Stimulated activated CD8-positive, alpha-beta memory T cell treated with anti-CD3 and anti-CD28 coated beads, Interleukin-12 subunit alpha, Interleukin-12 subunit beta, amount 100 ng/mL, for 24 hours (primary cell): ENCODE measurements around the gene TMED6.
A peak's percentile ranks its signal among the peaks of the same experiment; 100 is the strongest.

ENCODE experiments used
- DNase-seq: peaks from one replicate; pipeline ENCODE4 v3.0.0-alpha.2; 2020; ENCODE audit errors: extremely low read depth

The TMED6 gene

GRCh38 chr16:69324013-69324531 lies 27.5 kb downstream of the TMED6 start:
- DNase-seq, result no peak

- no peak for DNase-seq
Measured at GRCh38 chr16:69323415-69323814, 28.2 kb downstream of the TMED6 start.

GRCh38 chr16:69322343-69322742 lies 29.2 kb downstream of the TMED6 start:
- no peak for DNase-seq

- DNase-seq, result no peak
Measured at GRCh38 chr16:69321080-69321479, 30.5 kb downstream of the TMED6 start.

- DNase-seq, result no peak
Measured at GRCh38 chr16:69320740-69321073, 30.9 kb downstream of the TMED6 start.

GRCh38 chr16:69319826-69320739 lies 31.5 kb downstream of the TMED6 start:
- no peak for DNase-seq

GRCh38 chr16:69319381-69319780 lies 32.2 kb downstream of the TMED6 start:
- no peak for DNase-seq

GRCh38 chr16:69318911-69319289 lies 32.7 kb downstream of the TMED6 start:
- DNase-seq, result no peak

- DNase-seq, result no peak
Measured at GRCh38 chr16:69318177-69318910, 33.2 kb downstream of the TMED6 start.

GRCh38 chr16:69316595-69317034 lies 35.0 kb downstream of the TMED6 start:
- DNase-seq, result no peak

GRCh38 chr16:69315486-69316311 lies 35.9 kb downstream of the TMED6 start:
- no peak for DNase-seq

- DNase-seq, result no peak
Measured at GRCh38 chr16:69314534-69314933, 37.1 kb downstream of the TMED6 start.

GRCh38 chr16:69313469-69313868 lies 38.1 kb downstream of the TMED6 start:
- DNase-seq, result no peak

- DNase-seq, result no peak
Measured at GRCh38 chr16:69311533-69312387, 39.8 kb downstream of the TMED6 start.

GRCh38 chr16:69310653-69311532 lies 40.7 kb downstream of the TMED6 start, which contains the start of gene VPS4A:
Gene VPS4A (plus strand): TSS chr16:69311350. CDS start chr16:69311512, 162 bp downstream.
- peak; percentile 87 for DNase-seq

- no peak for DNase-seq
Measured at GRCh38 chr16:69309316-69309715, 42.3 kb downstream of the TMED6 start.

GRCh38 chr16:69307856-69308255 lies 43.7 kb downstream of the TMED6 start:
- no peak for DNase-seq

GRCh38 chr16:69307091-69307490 lies 44.5 kb downstream of the TMED6 start:
- DNase-seq, result no peak

- no peak for DNase-seq
Measured at GRCh38 chr16:69306031-69306430, 45.6 kb downstream of the TMED6 start.

GRCh38 chr16:69302301-69302700 lies 49.3 kb downstream of the TMED6 start:
- DNase-seq, result no peak
